ENCODE data around the gene DENND1C. TPM values are rescaled to one million over a fixed set of nuclear protein-coding genes. Genes with fewer than 3 reads are reported as not detected.
"Not testable (repeated sequence)": the region's sequence is repeated elsewhere in the genome, so short reads cannot be mapped to it uniquely, and the experiment has no call there.

DENND1C gene
- total and polyA plus RNA-seq, 7 donors = 0.17 to 0.93 (median 0.27) TPM

- intact Hi-C loops (cut with DNase I) = no loop called here
- no peaks in the 10 kb centered on the region for H3K9me3 ChIP-seq
These were observed 47.9 kb downstream of the DENND1C start, which contains the start of gene SLC25A41 for GRCh38 chr19:6433663-6434062. SLC25A41 (minus strand) TSS chr19:6433763; CDS start chr19:6433693, 70 bp downstream.

GRCh38 chr19:6433165-6433564, 48.4 kb downstream of the DENND1C start:
- no peak for TF ChIP-seq CTCF (IDR thresholded peaks at IDR 0.05)
- ATAC-seq = no peak

More at GRCh38 chr19:6433663-6434062, 47.9 kb downstream of the DENND1C start, which contains the start of gene SLC25A41:
- ATAC-seq = no peak
- 91 to 93% (median 93%) methylated on average over 10 of the region's 10 CpGs for WGBS, 3 donors
- H3K4me3 ChIP-seq = no peak within 1 kb of the TSS
- H3K4me1 ChIP-seq = no peaks in the 10 kb centered on the region
- TF ChIP-seq CTCF (IDR thresholded peaks at IDR 0.05) = no peak
- H3K36me3 ChIP-seq (ENCODE audit: insufficient read depth in 1 of 2, low read depth in 1 of 2) = no peaks in the 10 kb centered on the region
- no peak within 1 kb of the TSS for H3K27ac ChIP-seq
- no peak for DNase-seq
- H3K27me3 ChIP-seq (ENCODE audit: insufficient read depth in 3 of 3, low read length in 2 of 3) = peaks cover 0 to 9% (median 0%) of the 10 kb centered on the region in 3 donors

GRCh38 chr19:6431891-6432290, 49.7 kb downstream of the DENND1C start:
- no peaks in the 10 kb centered on the region for H3K36me3 ChIP-seq (ENCODE audit: insufficient read depth in 1 of 2, low read depth in 1 of 2)
- no peak for DNase-seq
- no peak overlapping the region for H3K27ac ChIP-seq
- no peak overlapping the region for H3K4me3 ChIP-seq
- TF ChIP-seq CTCF (IDR thresholded peaks at IDR 0.05) = no peak
- no peak for ATAC-seq
- no peaks in the 10 kb centered on the region for H3K4me1 ChIP-seq
- 85 to 92% (median 89%) methylated on average over 11 of the region's 11 CpGs for WGBS, 3 donors
- intact Hi-C loops (cut with DNase I) = no loop called here
- peaks cover 0 to 9% (median 0%) of the 10 kb centered on the region in 3 donors for H3K27me3 ChIP-seq (ENCODE audit: insufficient read depth in 3 of 3, low read length in 2 of 3)
- H3K9me3 ChIP-seq = no peaks in the 10 kb centered on the region

More at GRCh38 chr19:6433165-6433564, 48.4 kb downstream of the DENND1C start:
- no peak for DNase-seq
- intact Hi-C loops (cut with DNase I) = no loop called here
- Histone ChIP-seq H3K4me3 (no peak overlapping the region), H3K27ac (no peak overlapping the region), H3K36me3 (ENCODE audit: insufficient read depth in 1 of 2, low read depth in 1 of 2) (no peaks in the 10 kb centered on the region), H3K27me3 (ENCODE audit: insufficient read depth in 3 of 3, low read length in 2 of 3) (peaks cover 0 to 9% (median 0%) of the 10 kb centered on the region in 3 donors), H3K4me1 (no peaks in the 10 kb centered on the region), H3K9me3 (no peaks in the 10 kb centered on the region)
- WGBS, 3 donors = 86 to 90% (median 88%) methylated on average over 11 of the region's 11 CpGs

GRCh38 chr19:6429419-6430221, 52.0 kb downstream of the DENND1C start:
- Histone ChIP-seq H3K4me1 (no peaks in the 10 kb centered on the region), H3K9me3 (no peaks in the 10 kb centered on the region), H3K27me3 (ENCODE audit: insufficient read depth in 3 of 3, low read length in 2 of 3) (peaks cover 0 to 9% (median 0%) of the 10 kb centered on the region in 3 donors), H3K27ac (no peak overlapping the region), H3K36me3 (ENCODE audit: insufficient read depth in 1 of 2, low read depth in 1 of 2) (no peaks in the 10 kb centered on the region), H3K4me3 (no peak overlapping the region)
- no peak for DNase-seq
- intact Hi-C loops (cut with DNase I) = loop anchor here in 1 of 2 donors (10.0 kb wide), 1 partner anchor 215 kb away; no protein-coding TSS in a partner anchor
- 45 to 56% (median 50%) methylated on average over 20 of the region's 20 CpGs for WGBS, 3 donors
- no peak for TF ChIP-seq CTCF (IDR thresholded peaks at IDR 0.05)
- ATAC-seq = no peak

GRCh38 chr19:6428692-6429418, 52.7 kb downstream of the DENND1C start:
- H3K36me3 ChIP-seq (ENCODE audit: insufficient read depth in 1 of 2, low read depth in 1 of 2); H3K4me3 ChIP-seq; H3K9me3 ChIP-seq; H3K27me3 ChIP-seq (ENCODE audit: insufficient read depth in 3 of 3, low read length in 2 of 3); DNase-seq; H3K4me1 ChIP-seq; ATAC-seq; H3K27ac ChIP-seq: not testable (repeated sequence)
- intact Hi-C loops (cut with DNase I) = loop anchor here in 1 of 2 donors (10.0 kb wide), 1 partner anchor 214 kb away; no protein-coding TSS in a partner anchor
- WGBS, 3 donors = 88% methylated on average over 2 of the region's 2 CpGs
